NCI-H1930 (cell line): ENCODE measurements around the gene LRRC7.
"Not testable (repeated sequence)": the region's sequence is repeated elsewhere in the genome, so short reads cannot be mapped to it uniquely, and the experiment has no call there.

Experiments
- DNase-seq, 2 experiments: peaks; one replicate each; lab custom pipeline; 2025; lab: John Stamatoyannopoulos, UW

The LRRC7 gene

GRCh38 chr1:69888016-69888415, 320.3 kb downstream of the LRRC7 start:
- DNase-seq = not testable (repeated sequence)

- no peak for DNase-seq
These were observed 320.9 kb downstream of the LRRC7 start for GRCh38 chr1:69888657-69889056.

- DNase-seq = no peak
These were observed 330.8 kb downstream of the LRRC7 start for GRCh38 chr1:69898403-69898947.

GRCh38 chr1:69911301-69911801, 343.6 kb downstream of the LRRC7 start:
- no peak for DNase-seq

GRCh38 chr1:69913977-69914376, 346.3 kb downstream of the LRRC7 start:
- no peak for DNase-seq

GRCh38 chr1:69914976-69915765, 347.4 kb downstream of the LRRC7 start:
- no peak for DNase-seq

GRCh38 chr1:69919129-69919921, 351.6 kb downstream of the LRRC7 start:
- no peak for DNase-seq

- DNase-seq = no peak
These were observed 352.2 kb downstream of the LRRC7 start for GRCh38 chr1:69919922-69920273.

GRCh38 chr1:69920426-69920825, 352.7 kb downstream of the LRRC7 start:
- no peak for DNase-seq

- no peak for DNase-seq
These were observed 353.8 kb downstream of the LRRC7 start for GRCh38 chr1:69921486-69921885.

GRCh38 chr1:69928234-69928633, 360.5 kb downstream of the LRRC7 start:
- DNase-seq = not testable (repeated sequence)

GRCh38 chr1:69929308-69930057, 361.8 kb downstream of the LRRC7 start:
- DNase-seq = no peak

GRCh38 chr1:69930396-69930795, 362.7 kb downstream of the LRRC7 start:
- no peak for DNase-seq

- no peak for DNase-seq
These were observed 365.0 kb downstream of the LRRC7 start for GRCh38 chr1:69932760-69933159.

- DNase-seq = no peak
These were observed 372.5 kb downstream of the LRRC7 start for GRCh38 chr1:69940231-69940630.

GRCh38 chr1:69940816-69941215, 373.1 kb downstream of the LRRC7 start:
- DNase-seq = no peak

GRCh38 chr1:69943030-69943429, 375.3 kb downstream of the LRRC7 start:
- DNase-seq = no peak

- DNase-seq = no peak
These were observed 379.2 kb downstream of the LRRC7 start for GRCh38 chr1:69946935-69947334.

- no peak for DNase-seq
These were observed 380.1 kb downstream of the LRRC7 start for GRCh38 chr1:69947837-69948236.

GRCh38 chr1:69952676-69953075, 385.0 kb downstream of the LRRC7 start:
- no peak for DNase-seq

- not testable (repeated sequence) for DNase-seq
These were observed 394.7 kb downstream of the LRRC7 start for GRCh38 chr1:69962452-69962851.

GRCh38 chr1:69967245-69967766, 399.6 kb downstream of the LRRC7 start:
- no peak for DNase-seq
